WTC11 (cell line): Measurements from ENCODE around the gene TMEM214.

Experiments used
- NR3C1 ChIP-seq: sonication (generic); formaldehyde crosslinking; conservative IDR thresholded peaks from 2 replicates; pipeline ENCODE4 v1.8.1; 2023; ENCODE audit warnings: low read depth, mild to moderate bottlenecking, missing genetic modification reagents
- TF ChIP-seq, protein P1 (sequence below): fragments of 200-600 bp; IDR thresholded peaks from 2 replicates; pipeline ENCODE4 v1.8.0; 2022; ENCODE audit warnings: antibody characterized with exemption
- TF ChIP-seq, protein P2 (sequence below): sonication (generic); formaldehyde crosslinking; IDR thresholded peaks from 2 replicates; pipeline ENCODE4 v1.8.0; 2023; ENCODE audit warnings: missing genetic modification reagents

DNA sequence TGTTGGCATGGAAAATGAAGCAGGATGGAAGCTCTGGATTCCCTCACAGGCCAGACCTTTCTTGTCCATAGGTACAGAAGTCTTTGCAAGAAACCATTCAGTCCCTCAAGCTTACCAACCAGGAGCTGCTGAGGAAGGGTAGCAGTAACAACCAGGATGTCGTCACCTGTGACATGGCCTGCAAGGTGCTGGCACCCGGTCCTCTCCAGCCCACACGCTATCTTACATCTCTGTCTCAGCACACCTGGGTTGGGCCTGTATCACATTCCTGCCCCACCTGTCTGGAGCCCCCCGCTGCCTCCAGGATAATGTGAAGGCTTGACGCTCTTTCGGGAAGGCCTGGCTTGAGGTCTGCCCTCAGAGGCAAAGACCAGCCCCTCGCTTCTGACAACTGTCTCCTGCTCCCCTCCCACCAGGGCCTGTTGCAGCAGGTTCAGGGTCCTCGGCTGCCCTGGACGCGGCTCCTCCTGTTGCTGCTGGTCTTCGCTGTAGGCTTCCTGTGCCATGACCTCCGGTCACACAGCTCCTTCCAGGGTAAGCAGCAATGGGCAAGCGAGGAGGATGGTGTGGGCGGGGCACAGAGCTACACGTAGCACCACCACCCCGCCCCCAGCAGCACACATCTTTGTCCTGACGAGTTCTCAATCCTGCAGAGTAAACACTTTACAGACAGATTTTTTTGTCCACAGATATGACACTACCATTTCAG lies 6.0 kb downstream of the TMEM214 start:
- TF ChIP-seq NR3C1 (CRISPR knock-in tag) = no peak
- TF ChIP-seq, protein P1, sequence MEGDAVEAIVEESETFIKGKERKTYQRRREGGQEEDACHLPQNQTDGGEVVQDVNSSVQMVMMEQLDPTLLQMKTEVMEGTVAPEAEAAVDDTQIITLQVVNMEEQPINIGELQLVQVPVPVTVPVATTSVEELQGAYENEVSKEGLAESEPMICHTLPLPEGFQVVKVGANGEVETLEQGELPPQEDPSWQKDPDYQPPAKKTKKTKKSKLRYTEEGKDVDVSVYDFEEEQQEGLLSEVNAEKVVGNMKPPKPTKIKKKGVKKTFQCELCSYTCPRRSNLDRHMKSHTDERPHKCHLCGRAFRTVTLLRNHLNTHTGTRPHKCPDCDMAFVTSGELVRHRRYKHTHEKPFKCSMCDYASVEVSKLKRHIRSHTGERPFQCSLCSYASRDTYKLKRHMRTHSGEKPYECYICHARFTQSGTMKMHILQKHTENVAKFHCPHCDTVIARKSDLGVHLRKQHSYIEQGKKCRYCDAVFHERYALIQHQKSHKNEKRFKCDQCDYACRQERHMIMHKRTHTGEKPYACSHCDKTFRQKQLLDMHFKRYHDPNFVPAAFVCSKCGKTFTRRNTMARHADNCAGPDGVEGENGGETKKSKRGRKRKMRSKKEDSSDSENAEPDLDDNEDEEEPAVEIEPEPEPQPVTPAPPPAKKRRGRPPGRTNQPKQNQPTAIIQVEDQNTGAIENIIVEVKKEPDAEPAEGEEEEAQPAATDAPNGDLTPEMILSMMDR = no peak
- TF ChIP-seq, protein P2, sequence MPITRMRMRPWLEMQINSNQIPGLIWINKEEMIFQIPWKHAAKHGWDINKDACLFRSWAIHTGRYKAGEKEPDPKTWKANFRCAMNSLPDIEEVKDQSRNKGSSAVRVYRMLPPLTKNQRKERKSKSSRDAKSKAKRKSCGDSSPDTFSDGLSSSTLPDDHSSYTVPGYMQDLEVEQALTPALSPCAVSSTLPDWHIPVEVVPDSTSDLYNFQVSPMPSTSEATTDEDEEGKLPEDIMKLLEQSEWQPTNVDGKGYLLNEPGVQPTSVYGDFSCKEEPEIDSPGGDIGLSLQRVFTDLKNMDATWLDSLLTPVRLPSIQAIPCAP = no peak
